Measurements from ENCODE around the gene FNBP1L.

Gene FNBP1L

DNA sequence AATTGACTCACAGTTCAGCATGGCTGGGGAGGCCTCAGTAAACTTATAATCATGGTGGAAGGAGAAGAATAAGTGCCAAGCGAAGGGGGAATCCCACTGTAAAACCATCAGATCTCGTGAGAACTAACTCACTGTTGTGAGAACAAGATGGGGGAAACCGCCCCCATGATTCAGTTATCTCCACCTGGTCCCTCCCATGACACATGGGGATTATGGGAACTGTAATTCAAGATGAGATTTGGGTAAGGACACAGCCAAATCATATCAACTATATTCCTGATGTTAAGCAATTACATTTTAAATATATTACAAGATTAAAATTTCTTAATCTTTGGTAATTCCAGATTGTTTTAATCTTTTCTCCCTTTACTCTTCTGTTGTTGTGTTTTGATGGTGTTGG lies 55.2 kb downstream of the FNBP1L start:
- H3K4me3 ChIP-seq (ENCODE audit: low read depth, low read length), result no peak overlapping the region
- peaks cover 11% of the 10 kb centered on the region for H3K36me3 ChIP-seq
- H3K27me3 ChIP-seq (ENCODE audit: insufficient read depth, low read depth, severe bottlenecking), result no peaks in the 10 kb centered on the region
- no peaks in the 10 kb centered on the region for H3K9me3 ChIP-seq (ENCODE audit: severe bottlenecking)
- no peak for DNase-seq
- TF ChIP-seq, protein P1, sequence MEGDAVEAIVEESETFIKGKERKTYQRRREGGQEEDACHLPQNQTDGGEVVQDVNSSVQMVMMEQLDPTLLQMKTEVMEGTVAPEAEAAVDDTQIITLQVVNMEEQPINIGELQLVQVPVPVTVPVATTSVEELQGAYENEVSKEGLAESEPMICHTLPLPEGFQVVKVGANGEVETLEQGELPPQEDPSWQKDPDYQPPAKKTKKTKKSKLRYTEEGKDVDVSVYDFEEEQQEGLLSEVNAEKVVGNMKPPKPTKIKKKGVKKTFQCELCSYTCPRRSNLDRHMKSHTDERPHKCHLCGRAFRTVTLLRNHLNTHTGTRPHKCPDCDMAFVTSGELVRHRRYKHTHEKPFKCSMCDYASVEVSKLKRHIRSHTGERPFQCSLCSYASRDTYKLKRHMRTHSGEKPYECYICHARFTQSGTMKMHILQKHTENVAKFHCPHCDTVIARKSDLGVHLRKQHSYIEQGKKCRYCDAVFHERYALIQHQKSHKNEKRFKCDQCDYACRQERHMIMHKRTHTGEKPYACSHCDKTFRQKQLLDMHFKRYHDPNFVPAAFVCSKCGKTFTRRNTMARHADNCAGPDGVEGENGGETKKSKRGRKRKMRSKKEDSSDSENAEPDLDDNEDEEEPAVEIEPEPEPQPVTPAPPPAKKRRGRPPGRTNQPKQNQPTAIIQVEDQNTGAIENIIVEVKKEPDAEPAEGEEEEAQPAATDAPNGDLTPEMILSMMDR (IDR thresholded peaks at IDR 0.05; ENCODE audit: low read depth, low read length), result no peak
- H3K27ac ChIP-seq, result no peak overlapping the region

DNA sequence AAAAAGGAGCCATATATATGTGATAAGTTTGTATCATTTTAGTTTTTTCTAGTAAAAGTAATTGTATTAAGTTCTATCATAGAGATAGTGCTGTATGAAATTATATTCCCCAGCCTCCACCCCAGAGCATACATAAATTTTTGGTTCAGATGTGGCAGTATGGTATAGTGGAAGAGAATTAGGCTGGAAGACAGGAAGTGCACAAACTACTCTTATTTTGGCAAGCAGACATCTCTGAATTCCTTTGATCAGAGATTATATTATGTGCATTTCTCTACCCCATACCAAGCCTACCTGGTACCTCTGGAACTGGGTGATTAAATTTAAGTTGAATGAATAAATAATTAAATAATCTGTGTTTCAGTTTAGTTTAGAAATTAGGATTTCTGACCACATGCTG lies 55.9 kb downstream of the FNBP1L start:
- Histone ChIP-seq H3K9me3 (ENCODE audit: severe bottlenecking) (no peaks in the 10 kb centered on the region), H3K36me3 (peaks cover 16% of the 10 kb centered on the region), H3K4me3 (ENCODE audit: low read depth, low read length) (no peak overlapping the region), H3K27ac (no peak overlapping the region), H3K27me3 (ENCODE audit: insufficient read depth, low read depth, severe bottlenecking) (no peaks in the 10 kb centered on the region)
- no peak for DNase-seq
- TF ChIP-seq, protein P1 (IDR thresholded peaks at IDR 0.05; ENCODE audit: low read depth, low read length), result no peak

DNA sequence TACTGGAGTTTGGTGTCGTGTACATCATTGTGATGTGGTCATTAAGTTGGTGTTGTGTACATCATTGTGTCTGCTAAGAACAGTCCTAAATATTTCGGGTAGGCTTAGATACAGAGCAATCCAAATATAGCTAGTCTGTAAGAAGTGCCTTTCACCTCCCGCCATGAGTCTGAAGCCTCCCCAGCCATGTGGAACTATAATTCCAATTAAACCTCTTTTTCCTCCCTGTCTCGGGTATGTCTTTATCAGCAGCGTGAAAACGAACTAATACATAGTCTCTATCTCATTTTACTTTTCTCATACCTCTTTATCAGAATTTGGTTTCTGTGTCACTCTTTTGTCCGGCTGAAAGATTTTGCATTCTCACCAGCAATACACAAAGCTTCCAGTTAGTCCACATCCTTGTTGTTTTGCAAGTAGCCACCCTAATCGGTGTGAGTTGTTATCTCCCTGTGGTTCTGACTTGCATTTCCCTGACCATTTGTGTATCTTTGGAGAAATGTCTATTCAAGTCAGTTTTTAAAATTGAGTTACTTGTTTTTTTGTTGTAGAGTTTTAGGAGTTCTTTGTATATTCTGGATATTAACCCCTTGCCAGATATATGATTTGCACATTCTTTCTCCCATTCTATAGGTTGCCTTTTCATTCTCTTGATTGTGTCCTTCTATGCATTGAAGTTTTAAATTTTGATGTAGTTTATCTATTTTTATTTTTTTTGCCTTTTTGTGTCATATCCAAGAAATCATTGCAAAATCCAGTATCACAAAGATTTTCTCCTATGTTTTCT lies 56.5 kb downstream of the FNBP1L start:
- Histone ChIP-seq H3K4me3 (ENCODE audit: low read depth, low read length) (no peak overlapping the region), H3K36me3 (peaks cover 22% of the 10 kb centered on the region), H3K9me3 (ENCODE audit: severe bottlenecking) (no peaks in the 10 kb centered on the region), H3K27ac (no peak overlapping the region), H3K27me3 (ENCODE audit: insufficient read depth, low read depth, severe bottlenecking) (no peaks in the 10 kb centered on the region)
- TF ChIP-seq, protein P1 (IDR thresholded peaks at IDR 0.05; ENCODE audit: low read depth, low read length), result no peak
- no peak for DNase-seq

DNA sequence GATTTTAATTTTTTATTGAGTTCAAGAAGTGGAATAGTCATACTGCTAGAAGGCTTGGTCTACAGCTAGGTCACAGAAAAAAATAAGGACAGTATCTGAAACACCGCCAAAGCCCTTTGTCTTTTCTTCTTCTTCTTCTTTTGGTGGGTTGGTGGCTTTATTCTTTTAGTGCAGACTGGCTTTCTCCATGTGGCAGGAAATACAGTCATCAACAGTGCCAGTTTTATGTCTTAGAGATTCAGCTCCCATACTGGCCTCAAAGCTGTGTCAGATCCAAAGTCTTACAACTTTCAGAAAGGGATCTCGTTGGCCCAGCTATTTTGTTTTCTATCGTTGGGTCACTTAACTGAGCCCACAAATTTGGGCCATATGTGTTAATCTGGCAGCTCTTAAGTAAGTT lies 58.2 kb downstream of the FNBP1L start:
- no peak overlapping the region for H3K27ac ChIP-seq
- TF ChIP-seq, protein P1 (IDR thresholded peaks at IDR 0.05; ENCODE audit: low read depth, low read length), result no peak
- H3K36me3 ChIP-seq, result peaks cover 22% of the 10 kb centered on the region
- H3K4me3 ChIP-seq (ENCODE audit: low read depth, low read length), result no peak overlapping the region
- no peaks in the 10 kb centered on the region for H3K27me3 ChIP-seq (ENCODE audit: insufficient read depth, low read depth, severe bottlenecking)
- no peaks in the 10 kb centered on the region for H3K9me3 ChIP-seq (ENCODE audit: severe bottlenecking)
- no peak for DNase-seq

DNA sequence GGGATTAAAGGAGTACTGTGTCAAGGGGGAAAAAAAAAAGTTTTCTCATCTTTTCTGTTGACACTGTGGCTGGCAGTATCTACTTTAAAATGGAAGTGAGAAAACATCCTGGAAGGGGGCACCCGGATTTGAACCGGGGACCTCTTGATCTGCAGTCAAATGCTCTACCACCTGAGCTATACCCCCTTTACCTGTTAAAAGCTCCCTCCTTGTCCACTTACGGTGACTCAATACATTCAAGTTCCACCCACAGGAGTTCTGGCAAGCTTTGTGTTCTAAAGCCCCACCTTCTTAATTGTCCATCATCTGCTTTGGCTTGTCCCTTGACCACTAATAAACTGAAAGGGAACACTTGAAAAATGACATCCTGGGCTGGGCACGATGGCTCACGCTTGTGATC lies 68.2 kb downstream of the FNBP1L start:
- Histone ChIP-seq H3K27me3 (ENCODE audit: insufficient read depth, low read depth, severe bottlenecking) (no peaks in the 10 kb centered on the region), H3K9me3 (ENCODE audit: severe bottlenecking) (no peaks in the 10 kb centered on the region), H3K27ac (no peak overlapping the region), H3K36me3 (no peaks in the 10 kb centered on the region), H3K4me3 (ENCODE audit: low read depth, low read length) (no peak overlapping the region)
- TF ChIP-seq, protein P1 (IDR thresholded peaks at IDR 0.05; ENCODE audit: low read depth, low read length), result no peak
- DNase-seq, result no peak

DNA sequence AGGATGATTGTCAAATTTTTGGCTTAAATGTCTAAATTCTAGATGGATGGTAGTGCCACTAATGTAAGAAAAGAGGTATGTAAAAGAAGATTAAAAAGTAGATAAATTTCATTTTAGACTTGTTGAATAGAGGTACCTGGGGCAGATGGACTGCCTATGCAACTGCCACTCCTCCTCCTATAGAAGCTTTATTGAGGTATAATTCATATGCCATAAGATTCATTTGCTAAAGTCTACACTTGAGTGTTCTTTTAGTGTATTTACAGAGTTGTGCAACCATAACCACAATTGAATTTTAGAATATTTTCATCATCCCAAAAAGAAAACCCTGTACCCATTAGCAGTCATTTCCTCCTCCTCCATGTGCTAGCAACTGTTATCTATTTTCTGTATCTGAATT lies 70.6 kb downstream of the FNBP1L start:
- no peak for DNase-seq
- peaks cover 9% of the 10 kb centered on the region for H3K36me3 ChIP-seq
- TF ChIP-seq, protein P1 (IDR thresholded peaks at IDR 0.05; ENCODE audit: low read depth, low read length), result no peak
- no peaks in the 10 kb centered on the region for H3K27me3 ChIP-seq (ENCODE audit: insufficient read depth, low read depth, severe bottlenecking)
- no peak overlapping the region for H3K4me3 ChIP-seq (ENCODE audit: low read depth, low read length)
- no peak overlapping the region for H3K27ac ChIP-seq
- no peaks in the 10 kb centered on the region for H3K9me3 ChIP-seq (ENCODE audit: severe bottlenecking)
